Measurements from ENCODE around the gene FOXL1. TPM values are rescaled to one million over a fixed set of nuclear protein-coding genes. Genes with fewer than 3 reads are reported as not detected.

The FOXL1 gene
- total RNA-seq, 1 experiment from 2014 or later, result 9.3 TPM

GRCh38 chr16:86573215-86573614 lies 5.1 kb upstream of the FOXL1 start:
- H3K36me3 ChIP-seq (ENCODE audit: control insufficient read depth, insufficient read depth, low read length), result no peaks in the 10 kb centered on the region; the same call in 1 of the 2 replicates
- H3K4me1 ChIP-seq (ENCODE audit: control insufficient read depth, insufficient read depth, low read length), result peaks cover 44% of the 10 kb centered on the region
- in situ Hi-C loops (cut with HindIII; ENCODE audit: low pct_unique_long_range_greater_than_20kb, low sequenced_read_pairs) (no loop called here), intact Hi-C loops (cut with micrococcal nuclease; ENCODE audit: unreplicated experiment) (loop anchor here (5.0 kb wide), 1 partner anchor 259 kb away; no protein-coding TSS in a partner anchor)
- no peaks in the 10 kb centered on the region for H3K9me3 ChIP-seq (ENCODE audit: control insufficient read depth, insufficient read depth, low read depth, low read length)
- ChIA-PET POLR2A (no interaction called here), CTCF (no interaction called here)
- no peaks in the 10 kb centered on the region for H3K27me3 ChIP-seq (ENCODE audit: control insufficient read depth, insufficient read depth, low read length)
- no peak overlapping the region for H3K4me3 ChIP-seq (ENCODE audit: low read depth in 2 of 2, low read length in 2 of 2)
- DNase-seq (ENCODE audit: low read depth, low spot score) (no peak), ATAC-seq (no peak)
- H3K27ac ChIP-seq (ENCODE audit: low read length), result peak overlapping the region; percentile 97
- no peak for TF ChIP-seq SIN3A (IDR thresholded peaks at IDR 0.05; ENCODE audit: borderline replicate concordance, insufficient read depth, low read depth, low read length)
- TF ChIP-seq CTCF (IDR thresholded peaks at IDR 0.05), result no peak
- no peak for TF ChIP-seq TCF7L2 (IDR thresholded peaks at IDR 0.05; ENCODE audit: low read depth, low read length)
- no peak for TF ChIP-seq REST (IDR thresholded peaks at IDR 0.05; ENCODE audit: insufficient read depth in 1 of 2, low read depth in 2 of 2, low read length in 1 of 2)
- TF ChIP-seq POLR2AphosphoS5 (IDR thresholded peaks at IDR 0.05; ENCODE audit: low read depth, low read length), result no peak
- BruUV-seq (replicated peaks), result no TSS peak

DNA sequence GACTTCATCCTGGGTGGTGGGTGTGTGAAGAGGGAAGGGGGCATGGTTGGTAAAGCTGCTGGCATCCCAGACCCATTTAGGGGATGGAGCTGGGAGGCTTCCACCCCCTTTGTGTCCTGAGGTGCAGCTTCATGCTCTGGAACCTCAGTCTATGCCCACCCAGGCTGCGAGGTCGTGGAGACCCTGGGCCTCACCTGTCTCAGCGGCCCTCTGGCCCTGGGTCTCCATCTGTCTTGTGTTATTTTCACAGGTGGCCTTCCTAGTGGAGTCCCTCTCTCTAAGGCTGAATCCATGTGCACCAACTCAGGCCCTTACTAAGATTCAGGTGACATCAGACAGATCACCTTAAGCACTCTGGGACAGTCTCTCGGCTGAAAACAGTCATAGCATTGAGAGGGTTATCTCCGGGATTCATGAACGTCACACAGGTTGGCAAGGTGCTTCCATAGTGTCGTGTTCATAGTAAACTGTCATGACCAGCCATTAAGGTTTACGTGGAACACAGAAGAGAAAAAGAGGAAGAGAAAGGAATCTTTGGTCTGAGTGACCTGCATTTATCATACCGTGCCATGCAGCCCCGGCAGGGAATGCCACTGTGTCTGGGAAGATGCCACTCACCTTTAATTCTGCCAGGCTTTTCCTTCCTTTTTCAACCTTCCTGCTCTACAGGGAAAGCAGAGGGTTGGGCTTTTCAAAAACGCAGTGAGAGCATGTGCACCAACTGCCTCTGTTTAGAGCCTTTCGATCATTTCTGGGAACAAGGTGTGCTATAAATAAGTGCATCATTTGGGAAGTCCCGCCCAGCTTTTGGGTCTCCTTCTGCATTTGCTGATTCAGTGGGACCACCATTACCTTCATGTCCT lies 4.5 kb upstream of the FOXL1 start:
- TF ChIP-seq SIN3A (IDR thresholded peaks at IDR 0.05; ENCODE audit: borderline replicate concordance, insufficient read depth, low read depth, low read length) (no peak), REST (IDR thresholded peaks at IDR 0.05; ENCODE audit: insufficient read depth in 1 of 2, low read depth in 2 of 2, low read length in 1 of 2) (no peak), CTCF (IDR thresholded peaks at IDR 0.05) (no peak)
- ChIA-PET CTCF (no interaction called here), POLR2A (no interaction called here)
- H3K36me3 ChIP-seq (ENCODE audit: control insufficient read depth, insufficient read depth, low read length), result no peaks in the 10 kb centered on the region; the same call in 1 of the 2 replicates
- H3K27me3 ChIP-seq (ENCODE audit: control insufficient read depth, insufficient read depth, low read length), result no peaks in the 10 kb centered on the region
- intact Hi-C loops (cut with micrococcal nuclease; ENCODE audit: unreplicated experiment), result loop anchor here (5.0 kb wide), 1 partner anchor 258 kb away; no protein-coding TSS in a partner anchor
- H3K9me3 ChIP-seq (ENCODE audit: control insufficient read depth, insufficient read depth, low read depth, low read length), result no peaks in the 10 kb centered on the region
- H3K27ac ChIP-seq (ENCODE audit: low read length), result peak overlapping the region; percentile 97
- peaks cover 44% of the 10 kb centered on the region for H3K4me1 ChIP-seq (ENCODE audit: control insufficient read depth, insufficient read depth, low read length)
- no TSS peak for BruUV-seq (replicated peaks)
- H3K4me3 ChIP-seq (ENCODE audit: low read depth in 2 of 2, low read length in 2 of 2), result peak overlapping the region in 1 of 2 experiments; percentile 7; a peak in 1 of 4 replicates
- ATAC-seq (no peak), DNase-seq (ENCODE audit: low read depth, low spot score) (no peak)
- in situ Hi-C loops (cut with HindIII; ENCODE audit: low pct_unique_long_range_greater_than_20kb, low sequenced_read_pairs), result no loop called here
